HCT116 (cell line): ENCODE measurements around the gene NOC2L.

ENCODE experiments used
- FOSL1 ChIP-seq: IDR thresholded peaks from 2 replicates; pipeline ENCODE4 v1.6.1; 2012; ENCODE audit warnings: low read depth
- POLR2A ChIP-seq: IDR thresholded peaks from 2 replicates; pipeline ENCODE4 v1.7.0; 2011; ENCODE audit warnings: borderline replicate concordance; ENCODE audit not compliant: insufficient read depth, insufficient read length; ENCODE audit errors: extremely low read depth
- SIN3A ChIP-seq: IDR thresholded peaks from 2 replicates; pipeline ENCODE4 v1.6.1; 2012; ENCODE audit warnings: low read depth
- SP1 ChIP-seq: IDR thresholded peaks from 2 replicates; pipeline ENCODE4 v1.6.1; 2012; ENCODE audit warnings: low read depth
- TCF7L2 ChIP-seq: IDR thresholded peaks from 2 replicates; pipeline ENCODE4 v1.7.0; 2011; ENCODE audit warnings: borderline replicate concordance, inconsistent platforms; ENCODE audit not compliant: insufficient read depth, insufficient read length; ENCODE audit errors: extremely low read depth
- TF ChIP-seq, protein P1 (sequence below), 3 experiments: fragments of 200-600 bp in 1 of 3; sonication (generic) in 1 of 3; IDR thresholded peaks in 2 of 3; conservative IDR thresholded peaks in 1 of 3; 2 replicates each; pipeline ENCODE4 v1.5.1; 2012 to 2017; ENCODE audit warnings: low read depth in 2 of 3, low read length in 2 of 3, antibody characterized with exemption in 1 of 3, borderline replicate concordance in 1 of 3, control low read depth in 1 of 3, mild to moderate bottlenecking in 1 of 3, mixed read lengths in 1 of 3, mixed run types in 1 of 3, moderate library complexity in 1 of 3; ENCODE audit not compliant: insufficient read depth in 1 of 3

DNA sequence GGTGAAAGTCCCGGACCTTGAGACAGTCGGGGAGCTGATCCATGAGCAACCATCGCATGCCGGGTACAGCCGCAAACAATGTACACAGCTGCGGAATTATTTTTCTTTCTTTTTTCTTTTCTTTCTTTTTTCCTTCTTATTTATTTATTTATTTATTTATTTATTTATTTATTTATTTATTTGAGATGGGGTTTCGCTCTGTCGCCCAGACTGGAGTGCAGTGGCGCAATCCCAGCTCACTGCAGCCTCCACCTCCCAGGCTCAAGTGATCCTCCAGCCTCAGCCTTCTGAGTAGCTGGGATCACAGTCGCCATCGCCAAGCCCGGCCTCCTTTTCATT lies 25.4 kb upstream of the NOC2L start:
- TF ChIP-seq, protein P1, sequence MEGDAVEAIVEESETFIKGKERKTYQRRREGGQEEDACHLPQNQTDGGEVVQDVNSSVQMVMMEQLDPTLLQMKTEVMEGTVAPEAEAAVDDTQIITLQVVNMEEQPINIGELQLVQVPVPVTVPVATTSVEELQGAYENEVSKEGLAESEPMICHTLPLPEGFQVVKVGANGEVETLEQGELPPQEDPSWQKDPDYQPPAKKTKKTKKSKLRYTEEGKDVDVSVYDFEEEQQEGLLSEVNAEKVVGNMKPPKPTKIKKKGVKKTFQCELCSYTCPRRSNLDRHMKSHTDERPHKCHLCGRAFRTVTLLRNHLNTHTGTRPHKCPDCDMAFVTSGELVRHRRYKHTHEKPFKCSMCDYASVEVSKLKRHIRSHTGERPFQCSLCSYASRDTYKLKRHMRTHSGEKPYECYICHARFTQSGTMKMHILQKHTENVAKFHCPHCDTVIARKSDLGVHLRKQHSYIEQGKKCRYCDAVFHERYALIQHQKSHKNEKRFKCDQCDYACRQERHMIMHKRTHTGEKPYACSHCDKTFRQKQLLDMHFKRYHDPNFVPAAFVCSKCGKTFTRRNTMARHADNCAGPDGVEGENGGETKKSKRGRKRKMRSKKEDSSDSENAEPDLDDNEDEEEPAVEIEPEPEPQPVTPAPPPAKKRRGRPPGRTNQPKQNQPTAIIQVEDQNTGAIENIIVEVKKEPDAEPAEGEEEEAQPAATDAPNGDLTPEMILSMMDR (IDR thresholded peaks at IDR 0.05 in 2 of 3, conservative IDR thresholded peaks at IDR 0.05 in 1 of 3; ENCODE audit: borderline replicate concordance in 1 of 3, insufficient read depth in 1 of 3, low read depth in 2 of 3, low read length in 2 of 3) = no peak
- no peak for TF ChIP-seq POLR2A
- no peak for TF ChIP-seq FOSL1
- no peak for TF ChIP-seq TCF7L2
- no peak for TF ChIP-seq SP1
- no peak for TF ChIP-seq SIN3A
